Measurements from ENCODE around the gene SEMA6A. TPM values are rescaled to one million over a fixed set of nuclear protein-coding genes. Genes with fewer than 3 reads are reported as not detected.
"Not testable (repeated sequence)": the region's sequence is repeated elsewhere in the genome, so short reads cannot be mapped to it uniquely, and the experiment has no call there.

Gene SEMA6A
- total RNA-seq, 2 donors from 2014 or later: 79.6 to 328 TPM

DNA sequence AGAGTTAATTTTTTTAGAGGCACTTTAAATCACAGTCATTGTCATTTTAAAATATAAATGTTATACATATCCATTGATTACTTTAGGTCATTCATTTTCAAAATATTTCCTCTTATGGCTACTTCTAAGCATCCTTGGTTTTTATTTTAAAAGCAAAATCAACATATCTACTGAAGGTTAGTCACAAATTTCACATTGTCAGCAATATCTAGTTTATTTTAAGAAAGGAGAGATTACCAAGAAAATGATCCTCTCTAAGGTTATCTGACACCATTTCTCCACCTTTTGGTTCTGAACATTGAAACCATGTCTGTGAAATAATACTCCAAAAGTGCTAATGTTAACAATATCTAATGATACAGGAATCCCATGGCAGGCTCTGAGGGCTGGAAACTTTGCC lies 24.5 kb downstream of the SEMA6A start:
- Mint-ChIP-seq H3K27me3 (ENCODE audit: insufficient read depth) (no peaks in the 10 kb centered on the region), H3K4me3 (no peak overlapping the region), H3K36me3 (ENCODE audit: low read depth) (peaks cover 22% of the 10 kb centered on the region), H3K27ac (no peak overlapping the region), H3K4me1 (peaks cover 82% of the 10 kb centered on the region), H3K9me3 (peaks cover 15% of the 10 kb centered on the region)
- H3K4me3 ChIP-seq (ENCODE audit: low read length): no peak overlapping the region
- peaks cover 18% of the 10 kb centered on the region for H3K4me1 ChIP-seq (ENCODE audit: control insufficient read depth, insufficient read depth, low read length)
- H3K9ac ChIP-seq (ENCODE audit: extremely low read depth, low read length, poor library complexity, severe bottlenecking): no peak overlapping the region
- TF ChIP-seq, protein P1, sequence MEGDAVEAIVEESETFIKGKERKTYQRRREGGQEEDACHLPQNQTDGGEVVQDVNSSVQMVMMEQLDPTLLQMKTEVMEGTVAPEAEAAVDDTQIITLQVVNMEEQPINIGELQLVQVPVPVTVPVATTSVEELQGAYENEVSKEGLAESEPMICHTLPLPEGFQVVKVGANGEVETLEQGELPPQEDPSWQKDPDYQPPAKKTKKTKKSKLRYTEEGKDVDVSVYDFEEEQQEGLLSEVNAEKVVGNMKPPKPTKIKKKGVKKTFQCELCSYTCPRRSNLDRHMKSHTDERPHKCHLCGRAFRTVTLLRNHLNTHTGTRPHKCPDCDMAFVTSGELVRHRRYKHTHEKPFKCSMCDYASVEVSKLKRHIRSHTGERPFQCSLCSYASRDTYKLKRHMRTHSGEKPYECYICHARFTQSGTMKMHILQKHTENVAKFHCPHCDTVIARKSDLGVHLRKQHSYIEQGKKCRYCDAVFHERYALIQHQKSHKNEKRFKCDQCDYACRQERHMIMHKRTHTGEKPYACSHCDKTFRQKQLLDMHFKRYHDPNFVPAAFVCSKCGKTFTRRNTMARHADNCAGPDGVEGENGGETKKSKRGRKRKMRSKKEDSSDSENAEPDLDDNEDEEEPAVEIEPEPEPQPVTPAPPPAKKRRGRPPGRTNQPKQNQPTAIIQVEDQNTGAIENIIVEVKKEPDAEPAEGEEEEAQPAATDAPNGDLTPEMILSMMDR (conservative IDR thresholded peaks at IDR 0.05): no peak
- H3K27me3 ChIP-seq (ENCODE audit: control insufficient read depth, insufficient read depth, low read length, poor library complexity, severe bottlenecking): no peaks in the 10 kb centered on the region
- peaks cover 31% of the 10 kb centered on the region for H3K9me3 ChIP-seq (ENCODE audit: control insufficient read depth, low read length)
- no peaks in the 10 kb centered on the region for H3K36me3 ChIP-seq (ENCODE audit: control insufficient read depth, insufficient read depth, low read length)
- no peak overlapping the region for H3K27ac ChIP-seq (ENCODE audit: low read depth, low read length)
- no peak for DNase-seq

DNA sequence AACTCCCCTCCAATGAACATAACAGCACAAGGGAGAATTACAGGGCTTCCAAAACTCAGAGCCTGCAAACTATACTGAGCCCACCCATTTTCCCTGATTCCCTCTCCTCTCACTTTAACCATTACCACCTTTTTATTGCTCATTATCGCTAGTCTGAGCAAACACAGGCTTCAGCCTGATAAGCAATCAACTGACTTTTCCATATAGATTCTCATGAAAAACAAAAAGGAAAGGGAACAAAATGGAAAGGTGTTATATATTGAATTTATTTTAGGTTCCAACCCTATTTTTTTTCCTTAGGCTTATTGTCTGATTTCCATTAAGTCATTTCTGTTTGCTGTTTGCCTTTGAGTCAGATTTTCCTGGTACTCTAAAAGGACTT lies 27.9 kb downstream of the SEMA6A start:
- Mint-ChIP-seq H3K27ac (peak overlapping the region; percentile 65), H3K9me3 (peaks cover 20% of the 10 kb centered on the region), H3K27me3 (ENCODE audit: insufficient read depth) (no peaks in the 10 kb centered on the region), H3K4me3 (no peak overlapping the region), H3K36me3 (ENCODE audit: low read depth) (peaks cover 29% of the 10 kb centered on the region), H3K4me1 (peaks cover 76% of the 10 kb centered on the region)
- H3K4me1 ChIP-seq (ENCODE audit: control insufficient read depth, insufficient read depth, low read length): no peaks in the 10 kb centered on the region
- H3K36me3 ChIP-seq (ENCODE audit: control insufficient read depth, insufficient read depth, low read length): no peaks in the 10 kb centered on the region
- WGBS, 2 experiments (ENCODE audit: insufficient coverage in 1 of 2, insufficient read length in 1 of 2): 67% methylated on average over 1 of the region's 1 CpG; no CpG with 5 or more reads in 1 of the 2 experiments
- peak overlapping the region; percentile 48 for H3K4me3 ChIP-seq (ENCODE audit: low read length)
- peaks cover 44% of the 10 kb centered on the region for H3K9me3 ChIP-seq (ENCODE audit: control insufficient read depth, low read length)
- H3K27me3 ChIP-seq (ENCODE audit: control insufficient read depth, insufficient read depth, low read length, poor library complexity, severe bottlenecking): no peaks in the 10 kb centered on the region
- H3K9ac ChIP-seq (ENCODE audit: extremely low read depth, low read length, poor library complexity, severe bottlenecking): no peak overlapping the region
- DNase-seq: no peak
- H3K27ac ChIP-seq (ENCODE audit: low read depth, low read length): no peak overlapping the region
- TF ChIP-seq, protein P1 (conservative IDR thresholded peaks at IDR 0.05): no peak

DNA sequence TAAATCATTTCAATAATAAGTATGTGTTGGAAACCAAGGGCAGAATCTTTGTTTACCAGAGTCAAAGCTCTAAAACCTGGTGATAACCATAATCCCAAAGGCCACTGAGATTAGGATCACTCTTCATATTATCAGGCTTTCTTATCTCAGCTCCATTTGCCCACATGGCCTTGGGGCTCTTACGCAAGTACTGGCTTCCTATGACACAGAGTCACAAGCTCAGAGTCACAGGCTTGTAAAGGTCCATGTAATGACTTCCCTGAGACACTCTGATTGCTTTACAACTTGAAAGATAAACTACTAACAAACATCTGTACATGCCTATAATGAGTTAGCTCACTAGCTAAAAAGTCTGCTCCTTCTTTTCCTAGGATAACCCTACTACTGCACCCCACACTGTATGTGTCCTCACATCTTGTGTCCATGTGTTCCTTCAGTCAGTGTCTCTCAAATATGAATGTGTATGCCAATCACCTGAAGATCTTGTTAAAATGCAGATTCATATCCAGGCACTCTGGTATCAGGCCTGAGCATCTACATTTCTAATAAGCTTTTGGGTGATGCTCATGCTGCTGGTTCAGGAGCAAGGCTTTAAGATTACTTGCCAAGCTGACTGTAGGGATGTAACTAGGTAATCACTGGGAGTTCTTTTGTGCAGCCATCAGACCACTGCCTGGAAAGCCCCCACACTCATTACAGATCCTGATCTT lies 28.4 kb downstream of the SEMA6A start:
- 88 to 94% methylated on average over 1 of the region's 1 CpG for WGBS, 2 experiments (ENCODE audit: insufficient coverage in 1 of 2, insufficient read length in 1 of 2)
- peak overlapping the region; percentile 65 for H3K27ac Mint-ChIP-seq
- peak; percentile 44 for DNase-seq
- H3K27me3 Mint-ChIP-seq (ENCODE audit: insufficient read depth): no peaks in the 10 kb centered on the region
- peaks cover 77% of the 10 kb centered on the region for H3K4me1 Mint-ChIP-seq
- H3K27me3 ChIP-seq (ENCODE audit: control insufficient read depth, insufficient read depth, low read length, poor library complexity, severe bottlenecking): no peaks in the 10 kb centered on the region
- H3K4me3 ChIP-seq (ENCODE audit: low read length): peak overlapping the region; percentile 48
- H3K27ac ChIP-seq (ENCODE audit: low read depth, low read length): no peak overlapping the region
- peaks cover 44% of the 10 kb centered on the region for H3K9me3 ChIP-seq (ENCODE audit: control insufficient read depth, low read length)
- TF ChIP-seq, protein P1 (conservative IDR thresholded peaks at IDR 0.05): no peak
- H3K9ac ChIP-seq (ENCODE audit: extremely low read depth, low read length, poor library complexity, severe bottlenecking): no peak overlapping the region
- peaks cover 20% of the 10 kb centered on the region for H3K9me3 Mint-ChIP-seq
- no peaks in the 10 kb centered on the region for H3K36me3 ChIP-seq (ENCODE audit: control insufficient read depth, insufficient read depth, low read length)
- no peaks in the 10 kb centered on the region for H3K4me1 ChIP-seq (ENCODE audit: control insufficient read depth, insufficient read depth, low read length)
- H3K4me3 Mint-ChIP-seq: no peak overlapping the region
- peaks cover 29% of the 10 kb centered on the region for H3K36me3 Mint-ChIP-seq (ENCODE audit: low read depth)

DNA sequence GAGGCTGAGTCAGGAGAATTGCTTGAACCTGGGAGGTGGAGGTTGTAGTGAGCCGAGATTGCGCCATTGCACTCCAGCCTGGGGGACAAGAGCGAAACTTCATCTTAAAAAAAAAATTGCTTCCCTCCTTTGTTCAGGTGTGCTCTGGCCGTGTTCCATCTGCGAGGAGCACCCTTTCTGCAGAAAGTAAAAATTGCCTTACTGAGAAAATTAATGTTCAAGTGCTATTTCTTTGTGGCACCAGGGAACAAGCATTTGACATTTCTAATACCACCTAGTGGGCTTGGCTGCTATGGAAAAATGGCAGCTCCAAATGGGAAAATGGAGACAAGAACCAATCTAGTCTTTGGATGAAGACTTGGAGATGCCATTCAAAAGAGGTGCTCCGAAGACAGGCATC lies 29.2 kb downstream of the SEMA6A start:
- not testable (repeated sequence) for H3K27me3 Mint-ChIP-seq (ENCODE audit: insufficient read depth); H3K4me3 Mint-ChIP-seq; H3K4me1 ChIP-seq (ENCODE audit: control insufficient read depth, insufficient read depth, low read length); H3K36me3 ChIP-seq (ENCODE audit: control insufficient read depth, insufficient read depth, low read length); H3K27ac ChIP-seq (ENCODE audit: low read depth, low read length); H3K9ac ChIP-seq (ENCODE audit: extremely low read depth, low read length, poor library complexity, severe bottlenecking); H3K27ac Mint-ChIP-seq; H3K27me3 ChIP-seq (ENCODE audit: control insufficient read depth, insufficient read depth, low read length, poor library complexity, severe bottlenecking)
- peak; percentile 36 for DNase-seq
- Mint-ChIP-seq H3K36me3 (ENCODE audit: low read depth) (peaks cover 32% of the 10 kb centered on the region), H3K4me1 (peaks cover 78% of the 10 kb centered on the region), H3K9me3 (peaks cover 20% of the 10 kb centered on the region)
- H3K4me3 ChIP-seq (ENCODE audit: low read length): peak overlapping the region; percentile 48
- 92 to 95% methylated on average over 3 to 6 of the region's 6 CpGs for WGBS, 2 experiments (ENCODE audit: insufficient coverage in 1 of 2, insufficient read length in 1 of 2)
- peaks cover 44% of the 10 kb centered on the region for H3K9me3 ChIP-seq (ENCODE audit: control insufficient read depth, low read length)
